Upper lobe of left lung (tissue), 6 donors: Measurements from ENCODE around the gene KCNA3. TPM values are rescaled to one million over a fixed set of nuclear protein-coding genes. Genes with fewer than 3 reads are reported as not detected.

ENCODE experiments used
- ATAC-seq, 2 donors: fragments of 200-7000 bp; cut with Tn5 transposase; one replicate each; pipeline ENCODE4 v1.9.1; 2022; ENCODE audit warnings: mild to moderate bottlenecking in 2 of 2, moderate library complexity in 2 of 2; ENCODE audit not compliant: low FRiP score in 2 of 2
- DNase-seq, 2 donors: peaks; one replicate each; pipeline ENCODE4 v3.0.0-alpha.2; 2019 to 2020
- H3K27ac ChIP-seq, 4 donors: fragments of 200-600 bp; sonication (generic); one replicate each; pipeline ENCODE4 v1.5.1; 2016 to 2019
- H3K27me3 ChIP-seq, 4 donors: fragments of 200-600 bp; sonication (generic); one replicate each; pipeline ENCODE4 v1.5.1; 2017 to 2019
- H3K36me3 ChIP-seq, 4 donors: fragments of 200-600 bp; sonication (generic); one replicate each; pipeline ENCODE4 v1.5.1; 2016 to 2019
- H3K4me1 ChIP-seq, 4 donors: fragments of 200-600 bp; sonication (generic); one replicate each; pipeline ENCODE4 v1.5.1; 2018 to 2019
- H3K4me3 ChIP-seq, 4 donors: fragments of 200-600 bp; sonication (generic); one replicate each; pipeline ENCODE4 v1.5.1; 2017 to 2019; ENCODE audit warnings: mild to moderate bottlenecking in 2 of 4, moderate library complexity in 1 of 4
- H3K9me3 ChIP-seq, 4 donors: fragments of 200-600 bp; sonication (generic); one replicate each; pipeline ENCODE4 v1.5.1; 2018 to 2019
- EP300 ChIP-seq, 4 donors: sonication (generic); formaldehyde crosslinking; IDR thresholded peaks; one replicate each; pipeline ENCODE4 v1.5.1; 2017; ENCODE audit warnings: antibody characterized with exemption in 4 of 4, control low read depth in 2 of 4
- POLR2A ChIP-seq, 4 donors: fragments of 450-650 bp; IDR thresholded peaks; one replicate each; pipeline ENCODE4 v1.5.1; 2016 to 2017; ENCODE audit warnings: antibody characterized with exemption in 4 of 4, mild to moderate bottlenecking in 2 of 4
- POLR2AphosphoS5 ChIP-seq, 2 donors: sonication (generic); formaldehyde crosslinking; IDR thresholded peaks; one replicate each; pipeline ENCODE4 v1.5.1; 2017; ENCODE audit warnings: antibody characterized with exemption in 2 of 2
- WGBS, 2 donors: methylation state at CpG; one replicate each; pipeline ENCODE4 v1.1.5; 2017 to 2018; 5-methylcytosine and 5-hydroxymethylcytosine counted together
- total RNA-seq, 6 donors: library from RNA; depleted of rRNA in 4 of 6; stranded (reverse); fragments of >200 nt in 4 of 6; gene quantifications; one replicate each; pipeline versions ENCODE4 v1.1.0 to v1.2.1, GENCODE V29; 2016 to 2021
- TF ChIP-seq, protein P1 (sequence below), 6 experiments: fragments of 450-650 bp in 4 of 6; fragments of 200-600 bp in 2 of 6; sonication (generic) in 2 of 6; IDR thresholded peaks; one replicate each; pipeline ENCODE4 v1.5.1; 2016 to 2019; ENCODE audit warnings: antibody characterized with exemption in 6 of 6
- donor health status: DM: no; HTN: no; CAD: no; lungs with moderate emphysema.
- donor health status: DM: no; HTN: yes; CAD: no; lungs with severe emphysema.

The KCNA3 gene
- total RNA-seq, 6 donors from 2014 or later, result 12.6 to 25.1 (median 19.7) TPM

DNA sequence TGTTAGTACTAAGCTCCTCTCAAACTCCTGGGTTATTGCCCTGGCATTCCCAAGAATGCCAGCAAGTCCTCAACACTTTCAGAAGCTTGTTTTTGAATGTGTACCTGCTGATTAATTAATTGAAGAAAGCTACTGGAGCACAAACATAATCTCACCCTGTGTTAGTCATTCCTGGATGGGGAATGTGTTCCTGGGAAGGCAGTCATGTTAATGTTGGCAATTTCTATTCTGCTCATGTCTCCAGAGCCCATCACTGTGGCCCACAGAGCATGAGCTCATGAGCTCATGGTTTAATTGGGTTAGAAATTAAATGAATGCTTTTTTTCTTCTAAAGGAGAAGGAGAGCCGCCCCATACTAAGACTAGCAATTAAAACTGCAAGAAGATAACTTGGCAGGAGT, 31.9 kb upstream of the KCNA3 start:
- H3K4me3 ChIP-seq, result no peak overlapping the region
- no peaks in the 10 kb centered on the region for H3K9me3 ChIP-seq
- no peaks in the 10 kb centered on the region for H3K4me1 ChIP-seq
- DNase-seq (no peak), ATAC-seq (no peak)
- H3K27me3 ChIP-seq, result no peaks in the 10 kb centered on the region
- no peaks in the 10 kb centered on the region for H3K36me3 ChIP-seq
- no peak overlapping the region for H3K27ac ChIP-seq
- TF ChIP-seq POLR2A (IDR thresholded peaks at IDR 0.05) (no peak), EP300 (IDR thresholded peaks at IDR 0.05) (no peak), POLR2AphosphoS5 (IDR thresholded peaks at IDR 0.05) (no peak)
- TF ChIP-seq, protein P1, sequence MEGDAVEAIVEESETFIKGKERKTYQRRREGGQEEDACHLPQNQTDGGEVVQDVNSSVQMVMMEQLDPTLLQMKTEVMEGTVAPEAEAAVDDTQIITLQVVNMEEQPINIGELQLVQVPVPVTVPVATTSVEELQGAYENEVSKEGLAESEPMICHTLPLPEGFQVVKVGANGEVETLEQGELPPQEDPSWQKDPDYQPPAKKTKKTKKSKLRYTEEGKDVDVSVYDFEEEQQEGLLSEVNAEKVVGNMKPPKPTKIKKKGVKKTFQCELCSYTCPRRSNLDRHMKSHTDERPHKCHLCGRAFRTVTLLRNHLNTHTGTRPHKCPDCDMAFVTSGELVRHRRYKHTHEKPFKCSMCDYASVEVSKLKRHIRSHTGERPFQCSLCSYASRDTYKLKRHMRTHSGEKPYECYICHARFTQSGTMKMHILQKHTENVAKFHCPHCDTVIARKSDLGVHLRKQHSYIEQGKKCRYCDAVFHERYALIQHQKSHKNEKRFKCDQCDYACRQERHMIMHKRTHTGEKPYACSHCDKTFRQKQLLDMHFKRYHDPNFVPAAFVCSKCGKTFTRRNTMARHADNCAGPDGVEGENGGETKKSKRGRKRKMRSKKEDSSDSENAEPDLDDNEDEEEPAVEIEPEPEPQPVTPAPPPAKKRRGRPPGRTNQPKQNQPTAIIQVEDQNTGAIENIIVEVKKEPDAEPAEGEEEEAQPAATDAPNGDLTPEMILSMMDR (IDR thresholded peaks at IDR 0.05), result no peak
- 79 to 92% methylated on average over 1 of the region's 1 CpG for WGBS, 2 donors

DNA sequence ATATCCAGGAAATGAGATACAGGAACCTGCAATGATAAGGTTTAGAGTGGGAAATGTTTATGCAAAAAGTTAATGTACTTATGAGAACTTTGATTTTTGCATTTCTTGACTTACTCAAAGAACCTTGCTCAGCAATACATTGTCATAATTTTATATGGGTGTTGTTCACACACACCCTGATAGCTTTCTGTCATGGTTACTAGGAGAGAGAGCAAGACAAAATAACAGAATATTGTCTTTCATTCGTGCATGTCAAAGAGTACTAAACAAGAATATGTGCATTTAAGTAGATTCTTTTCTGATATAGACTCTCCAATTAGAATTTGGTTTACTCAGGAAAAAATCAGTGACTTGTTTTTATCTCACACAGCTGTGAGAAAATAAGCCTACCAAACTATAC, 27.5 kb upstream of the KCNA3 start:
- no peaks in the 10 kb centered on the region for H3K4me1 ChIP-seq
- H3K27me3 ChIP-seq, result no peaks in the 10 kb centered on the region
- no peak overlapping the region for H3K4me3 ChIP-seq
- no peaks in the 10 kb centered on the region for H3K36me3 ChIP-seq
- ATAC-seq (no peak), DNase-seq (no peak)
- H3K27ac ChIP-seq, result no peak overlapping the region
- TF ChIP-seq, protein P1 (IDR thresholded peaks at IDR 0.05), result no peak
- TF ChIP-seq POLR2A (IDR thresholded peaks at IDR 0.05), result no peak
- no peak for TF ChIP-seq EP300 (IDR thresholded peaks at IDR 0.05)
- TF ChIP-seq POLR2AphosphoS5 (IDR thresholded peaks at IDR 0.05), result no peak
- WGBS, 2 donors, result 71 to 78% methylated on average over 1 of the region's 1 CpG
- H3K9me3 ChIP-seq, result no peaks in the 10 kb centered on the region

DNA sequence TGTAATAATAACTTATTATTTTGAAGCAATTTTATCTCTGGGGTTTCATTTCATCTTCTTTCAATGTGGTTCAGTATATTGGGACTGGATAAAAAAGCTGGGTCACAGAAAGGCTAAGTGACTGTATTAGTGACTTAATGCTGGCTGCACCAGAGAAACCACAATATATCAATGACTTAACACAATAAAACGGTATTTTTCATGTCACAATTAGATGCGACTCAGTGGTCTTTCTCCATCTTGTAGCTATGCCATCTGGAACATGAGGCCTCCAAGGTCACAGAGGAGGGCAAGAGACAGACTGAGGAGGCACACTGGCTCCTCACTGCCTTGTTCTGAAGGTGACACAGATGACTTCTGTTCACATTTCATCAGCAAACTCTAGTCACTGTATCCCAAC, 26.0 kb upstream of the KCNA3 start:
- no peaks in the 10 kb centered on the region for H3K9me3 ChIP-seq
- H3K4me1 ChIP-seq, result no peaks in the 10 kb centered on the region
- H3K27ac ChIP-seq, result no peak overlapping the region
- WGBS, 2 donors, result 79 to 82% methylated on average over 2 of the region's 2 CpGs
- no peak overlapping the region for H3K4me3 ChIP-seq
- TF ChIP-seq POLR2A (IDR thresholded peaks at IDR 0.05), result no peak
- TF ChIP-seq EP300 (IDR thresholded peaks at IDR 0.05), result no peak
- TF ChIP-seq POLR2AphosphoS5 (IDR thresholded peaks at IDR 0.05), result no peak
- TF ChIP-seq, protein P1 (IDR thresholded peaks at IDR 0.05), result no peak
- no peaks in the 10 kb centered on the region for H3K36me3 ChIP-seq
- no peaks in the 10 kb centered on the region for H3K27me3 ChIP-seq
- DNase-seq (no peak), ATAC-seq (no peak)

DNA sequence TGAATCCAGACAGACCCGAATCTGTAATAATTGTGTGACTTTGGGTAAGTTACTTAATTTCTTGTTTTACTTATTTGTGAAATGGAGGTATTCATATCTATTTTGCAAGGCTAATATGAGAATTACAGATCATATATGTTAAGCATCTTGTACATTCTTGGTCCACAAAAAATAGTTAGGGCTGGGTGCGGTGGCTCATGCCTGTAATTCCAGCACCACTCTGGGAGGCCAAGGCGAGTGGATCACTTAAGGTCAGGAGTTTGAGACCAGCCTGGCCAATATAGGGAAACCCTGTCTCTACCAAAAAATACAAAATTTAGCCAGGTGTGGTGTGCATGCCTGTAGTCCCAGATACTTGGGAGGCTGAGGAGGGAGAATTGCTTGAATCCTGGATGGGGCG, 22.9 kb upstream of the KCNA3 start:
- WGBS, 2 donors, result 90 to 95% methylated on average over 4 of the region's 4 CpGs
- no peak for TF ChIP-seq EP300 (IDR thresholded peaks at IDR 0.05)
- TF ChIP-seq, protein P1 (IDR thresholded peaks at IDR 0.05), result no peak
- TF ChIP-seq POLR2AphosphoS5 (IDR thresholded peaks at IDR 0.05), result no peak
- TF ChIP-seq POLR2A (IDR thresholded peaks at IDR 0.05), result no peak
- H3K27ac ChIP-seq, result no peak overlapping the region
- no peaks in the 10 kb centered on the region for H3K4me1 ChIP-seq
- H3K36me3 ChIP-seq, result no peaks in the 10 kb centered on the region
- DNase-seq, result no peak
- ATAC-seq, result no peak
- H3K9me3 ChIP-seq, result no peaks in the 10 kb centered on the region
- no peaks in the 10 kb centered on the region for H3K27me3 ChIP-seq
- H3K4me3 ChIP-seq, result no peak overlapping the region

DNA sequence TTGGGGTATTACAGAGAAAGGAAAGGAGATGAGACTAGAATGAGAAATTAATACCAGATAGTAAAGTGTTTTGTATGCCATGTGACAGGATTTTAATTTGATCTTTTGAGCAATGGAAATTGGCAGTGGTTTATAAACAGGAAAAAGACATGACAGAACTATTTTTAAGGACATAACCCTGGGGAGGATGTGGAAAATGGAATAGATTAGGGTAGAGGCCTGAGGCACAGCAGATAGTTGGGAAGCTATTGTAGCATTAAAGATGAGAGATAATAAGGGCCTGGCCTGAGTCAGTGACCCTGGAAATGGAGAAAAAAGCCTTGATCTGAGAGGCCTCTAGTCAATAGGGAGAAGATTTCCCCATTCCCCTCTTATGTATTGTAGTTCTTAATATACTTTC, 22.1 kb upstream of the KCNA3 start:
- no peak overlapping the region for H3K4me3 ChIP-seq
- no peaks in the 10 kb centered on the region for H3K27me3 ChIP-seq
- TF ChIP-seq POLR2AphosphoS5 (IDR thresholded peaks at IDR 0.05), result no peak
- TF ChIP-seq, protein P1 (IDR thresholded peaks at IDR 0.05), result no peak
- TF ChIP-seq POLR2A (IDR thresholded peaks at IDR 0.05), result no peak
- TF ChIP-seq EP300 (IDR thresholded peaks at IDR 0.05), result no peak
- H3K9me3 ChIP-seq, result no peaks in the 10 kb centered on the region
- H3K36me3 ChIP-seq, result no peaks in the 10 kb centered on the region
- ATAC-seq (no peak), DNase-seq (no peak)
- H3K27ac ChIP-seq, result no peak overlapping the region
- H3K4me1 ChIP-seq, result no peaks in the 10 kb centered on the region
